HEK293 (cell line): Measurements from ENCODE around the gene PAPSS2.

Source experiments
- CTCF ChIA-PET: fragments of 350-600 bp; formaldehyde crosslinking; extraction: SDS; loops from one replicate; lab custom pipeline; 2021; ENCODE audit warnings: antibody characterized with exemption; lab: Yijun Ruan, JAX
- POLR2A ChIA-PET: fragments of 300-600 bp; formaldehyde crosslinking; extraction: SDS; loops from one replicate; lab custom pipeline; 2020; ENCODE audit warnings: antibody characterized with exemption, inconsistent platforms; lab: Yijun Ruan, JAX
- H3K27ac ChIP-seq: fragments of 200-500 bp; sonication (Bioruptor generic); 2 replicates; pipeline ENCODE4 v1.5.1; 2014; ENCODE audit warnings: low read depth, low read length, control low read depth, inconsistent platforms; ENCODE audit errors: extremely low read depth
- H3K36me3 ChIP-seq, 2 experiments: fragments of 200-500 bp in 1 of 2; sonication (Bioruptor generic) in 1 of 2; 1 replicate in 1 of 2; 2 replicates in 1 of 2; pipeline ENCODE4 v1.5.1; 2014 to 2017; ENCODE audit warnings: inconsistent platforms in 2 of 2, low read length in 2 of 2; ENCODE audit not compliant: control insufficient read depth in 2 of 2, insufficient read depth in 1 of 2
- H3K4me1 ChIP-seq: fragments of 200-500 bp; sonication (Bioruptor generic); 2 replicates; pipeline ENCODE4 v1.5.1; 2014; ENCODE audit warnings: mild to moderate bottlenecking, low read length, inconsistent platforms; ENCODE audit not compliant: control insufficient read depth, insufficient read depth
- H3K4me3 ChIP-seq: 2 replicates; pipeline ENCODE4 v1.5.1; 2011; ENCODE audit warnings: low read depth, mild to moderate bottlenecking, control low read depth, low read length, moderate library complexity
- H3K9me3 ChIP-seq: fragments of 200-500 bp; sonication (Bioruptor generic); 2 replicates; pipeline ENCODE4 v1.5.1; 2014; ENCODE audit warnings: low read depth, low read length, inconsistent platforms; ENCODE audit not compliant: control insufficient read depth, insufficient read depth
- GLIS1 ChIP-seq: fragments of 450-650 bp; formaldehyde crosslinking; IDR thresholded peaks from 2 replicates; pipeline ENCODE4 v1.5.1; 2016; ENCODE audit warnings: missing biosample characterization, missing genetic modification characterization
- IKZF3 ChIP-seq: fragments of 450-650 bp; IDR thresholded peaks from 2 replicates; pipeline ENCODE4 v1.5.0; 2018; ENCODE audit warnings: missing biosample characterization, mild to moderate bottlenecking, missing genetic modification characterization, moderate library complexity
- KLF10 ChIP-seq: fragments of 450-650 bp; IDR thresholded peaks from 2 replicates; pipeline ENCODE4 v1.5.1; 2018; ENCODE audit warnings: missing biosample characterization, mild to moderate bottlenecking, missing genetic modification characterization
- MZF1 ChIP-seq: fragments of 450-650 bp; formaldehyde crosslinking; IDR thresholded peaks from 2 replicates; pipeline ENCODE4 v1.5.1; 2017; ENCODE audit warnings: missing biosample characterization, missing genetic modification characterization, borderline replicate concordance
- OVOL3 ChIP-seq: fragments of 450-650 bp; formaldehyde crosslinking; IDR thresholded peaks from 2 replicates; pipeline ENCODE4 v1.5.1; 2016; ENCODE audit warnings: missing biosample characterization, missing genetic modification characterization
- SETDB1 ChIP-seq: IDR thresholded peaks from one replicate; pipeline ENCODE4 v1.6.1; 2017; ENCODE audit warnings: mild to moderate bottlenecking, low read length, moderate library complexity, mixed read lengths; ENCODE audit not compliant: insufficient read length
- WT1 ChIP-seq: fragments of 450-650 bp; formaldehyde crosslinking; IDR thresholded peaks from 2 replicates; pipeline ENCODE4 v1.5.1; 2016; ENCODE audit warnings: missing biosample characterization, missing genetic modification characterization
- ZBTB17 ChIP-seq: fragments of 450-650 bp; formaldehyde crosslinking; IDR thresholded peaks from 2 replicates; pipeline ENCODE4 v1.5.1; 2016; ENCODE audit warnings: missing biosample characterization, missing genetic modification characterization
- ZNF121 ChIP-seq: fragments of 450-650 bp; formaldehyde crosslinking; IDR thresholded peaks from 2 replicates; pipeline ENCODE4 v1.5.1; 2016; ENCODE audit warnings: missing biosample characterization, missing genetic modification characterization
- ZNF140 ChIP-seq: fragments of 450-650 bp; formaldehyde crosslinking; IDR thresholded peaks from 2 replicates; pipeline ENCODE4 v1.5.1; 2016; ENCODE audit warnings: missing biosample characterization, missing genetic modification characterization
- ZNF16 ChIP-seq: fragments of 450-650 bp; formaldehyde crosslinking; IDR thresholded peaks from 2 replicates; pipeline ENCODE4 v1.5.1; 2016; ENCODE audit warnings: low read depth, missing biosample characterization, missing genetic modification characterization
- ZNF18 ChIP-seq: fragments of 450-650 bp; formaldehyde crosslinking; IDR thresholded peaks from 2 replicates; pipeline ENCODE4 v1.5.1; 2016; ENCODE audit warnings: missing biosample characterization, missing genetic modification characterization
- ZNF394 ChIP-seq: fragments of 450-650 bp; formaldehyde crosslinking; IDR thresholded peaks from 2 replicates; pipeline ENCODE4 v1.5.1; 2016; ENCODE audit warnings: missing biosample characterization, missing genetic modification characterization, mild to moderate bottlenecking, moderate library complexity, borderline replicate concordance
- ZNF544 ChIP-seq: fragments of 450-650 bp; formaldehyde crosslinking; IDR thresholded peaks from 2 replicates; pipeline ENCODE4 v1.5.0; 2017; ENCODE audit warnings: missing biosample characterization, missing genetic modification characterization
- ZNF549 ChIP-seq: fragments of 450-650 bp; IDR thresholded peaks from 2 replicates; pipeline ENCODE4 v1.5.1; 2018; ENCODE audit warnings: missing biosample characterization, missing genetic modification characterization, mild to moderate bottlenecking, inconsistent platforms, moderate library complexity
- ZNF600 ChIP-seq: fragments of 450-650 bp; formaldehyde crosslinking; IDR thresholded peaks from 2 replicates; pipeline ENCODE4 v1.5.1; 2016; ENCODE audit warnings: missing biosample characterization, missing genetic modification characterization
- ZNF624 ChIP-seq: fragments of 450-650 bp; formaldehyde crosslinking; IDR thresholded peaks from 2 replicates; pipeline ENCODE4 v1.5.1; 2017; ENCODE audit warnings: missing biosample characterization, missing genetic modification characterization
- ZNF664 ChIP-seq: fragments of 450-650 bp; formaldehyde crosslinking; IDR thresholded peaks from 2 replicates; pipeline ENCODE4 v1.5.1; 2016; ENCODE audit warnings: missing biosample characterization, missing genetic modification characterization
- ZNF785 ChIP-seq: fragments of 450-650 bp; formaldehyde crosslinking; IDR thresholded peaks from 2 replicates; pipeline ENCODE4 v1.5.1; 2016; ENCODE audit warnings: missing biosample characterization, missing genetic modification characterization
- ZXDB ChIP-seq: fragments of 450-650 bp; formaldehyde crosslinking; IDR thresholded peaks from 2 replicates; pipeline ENCODE4 v1.5.1; 2016; ENCODE audit warnings: missing biosample characterization, missing genetic modification characterization
- TF ChIP-seq, protein P1 (sequence below): fragments of 450-650 bp; formaldehyde crosslinking; IDR thresholded peaks from 2 replicates; pipeline ENCODE4 v1.5.1; 2017; ENCODE audit warnings: missing biosample characterization, missing genetic modification characterization
- TF ChIP-seq, protein P2 (sequence below): fragments of 450-650 bp; formaldehyde crosslinking; IDR thresholded peaks from 2 replicates; pipeline ENCODE4 v1.5.1; 2016; ENCODE audit warnings: missing biosample characterization, missing genetic modification characterization

PAPSS2 gene

DNA sequence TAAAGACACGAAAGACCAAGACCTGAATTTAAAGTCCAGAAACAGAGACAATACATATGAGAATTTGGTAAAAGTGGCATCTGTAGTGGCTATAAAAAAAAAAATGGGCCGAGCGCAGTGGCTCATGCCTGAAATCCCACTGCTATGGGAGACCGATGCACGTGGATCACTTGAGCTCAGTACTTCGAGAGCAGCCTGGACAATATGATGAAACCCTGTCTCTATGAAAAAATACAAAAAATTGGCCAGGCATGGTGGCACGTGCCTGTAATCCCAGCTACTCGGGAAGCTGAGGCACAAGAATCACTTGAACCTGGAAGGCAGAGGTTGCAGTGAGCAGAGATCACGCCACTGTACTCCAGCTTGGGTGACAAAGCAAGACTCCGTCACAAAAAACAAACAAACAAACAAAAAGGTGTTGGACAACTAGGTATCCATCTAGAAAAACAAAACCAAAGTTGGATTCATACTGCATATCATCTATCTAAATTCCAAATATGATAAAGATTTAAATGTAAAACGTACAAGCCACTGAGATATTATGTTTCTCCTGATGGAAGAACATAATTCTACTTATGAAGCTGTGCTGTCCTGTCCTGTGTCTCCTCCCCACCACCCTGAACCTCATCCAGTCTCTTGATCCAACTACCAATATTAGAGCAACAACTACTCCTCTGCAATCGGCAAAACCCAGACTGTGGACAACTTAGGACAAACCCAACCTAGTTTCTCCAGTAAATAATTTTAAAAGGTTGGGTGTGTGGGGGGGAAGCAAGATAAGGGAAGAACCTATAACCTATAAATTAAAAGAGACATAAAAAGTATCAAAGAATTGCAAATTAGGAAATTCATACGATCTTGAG lies 104.6 kb downstream of the PAPSS2 start (continued):
- peak; percentile 55; the same call in 1 of the 2 replicates for TF ChIP-seq ZNF394 (tag by site-specific recombination)

GRCh38 chr10:87765666-87766376 lies 106.1 kb downstream of the PAPSS2 start:
- no peak overlapping the region for H3K4me3 ChIP-seq
- H3K36me3 ChIP-seq, result peaks cover 16 to 20% of the 10 kb centered on the region in 2 experiments
- H3K27ac ChIP-seq, result no peak overlapping the region
- CTCF ChIA-PET, result no interaction called here
- POLR2A ChIA-PET, result no interaction called here
- no peaks in the 10 kb centered on the region for H3K9me3 ChIP-seq
- peaks cover 24% of the 10 kb centered on the region for H3K4me1 ChIP-seq
- TF ChIP-seq ZNF664 (tag by site-specific recombination), result peak; percentile 86
- TF ChIP-seq ZNF785 (tag by site-specific recombination), result no peak
- no peak for TF ChIP-seq SETDB1
- TF ChIP-seq ZNF140 (tag by site-specific recombination), result peak; percentile 98
- TF ChIP-seq IKZF3 (tag by site-specific recombination), result no peak
- TF ChIP-seq GLIS1, result peak; percentile 77
- TF ChIP-seq ZNF18 (tag by site-specific recombination), result peak; percentile 40; the same call in 1 of the 2 replicates
- peak; percentile 53 for TF ChIP-seq WT1
- peak; percentile 53; the same call in 1 of the 2 replicates for TF ChIP-seq ZNF121
- TF ChIP-seq ZNF16 (tag by site-specific recombination), result no peak
- TF ChIP-seq ZNF544 (tag by site-specific recombination), result no peak
- TF ChIP-seq ZXDB (tag by site-specific recombination), result 0 out of 2 replicates have a peak, but pooled peaks have one; percentile 16
- TF ChIP-seq ZNF600 (tag by site-specific recombination), result peak; percentile 64; the same call in 1 of the 2 replicates
- TF ChIP-seq ZBTB17, result 0 out of 2 replicates have a peak, but pooled peaks have one; percentile 29
- TF ChIP-seq MZF1 (tag by site-specific recombination), result peak; percentile 90
- no peak for TF ChIP-seq OVOL3

- CTCF ChIA-PET, result interaction anchor here (0.6 kb wide), 2 partner anchors 104 to 1056 kb away, joined by 3 read pairs; no protein-coding TSS in a partner anchor
- Histone ChIP-seq H3K9me3 (no peaks in the 10 kb centered on the region), H3K36me3 (peaks cover 16 to 20% of the 10 kb centered on the region in 2 experiments), H3K27ac (no peak overlapping the region), H3K4me1 (peaks cover 16% of the 10 kb centered on the region), H3K4me3 (no peak overlapping the region)
- POLR2A ChIA-PET, result no interaction called here
- TF ChIP-seq, protein P1, sequence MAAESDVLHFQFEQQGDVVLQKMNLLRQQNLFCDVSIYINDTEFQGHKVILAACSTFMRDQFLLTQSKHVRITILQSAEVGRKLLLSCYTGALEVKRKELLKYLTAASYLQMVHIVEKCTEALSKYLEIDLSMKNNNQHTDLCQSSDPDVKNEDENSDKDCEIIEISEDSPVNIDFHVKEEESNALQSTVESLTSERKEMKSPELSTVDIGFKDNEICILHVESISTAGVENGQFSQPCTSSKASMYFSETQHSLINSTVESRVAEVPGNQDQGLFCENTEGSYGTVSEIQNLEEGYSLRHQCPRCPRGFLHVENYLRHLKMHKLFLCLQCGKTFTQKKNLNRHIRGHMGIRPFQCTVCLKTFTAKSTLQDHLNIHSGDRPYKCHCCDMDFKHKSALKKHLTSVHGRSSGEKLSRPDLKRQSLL (tag by site-specific recombination), result no peak
- TF ChIP-seq ZNF549 (tag by site-specific recombination), result 0 out of 2 replicates have a peak, but pooled peaks have one; percentile 21
- TF ChIP-seq, protein P2, sequence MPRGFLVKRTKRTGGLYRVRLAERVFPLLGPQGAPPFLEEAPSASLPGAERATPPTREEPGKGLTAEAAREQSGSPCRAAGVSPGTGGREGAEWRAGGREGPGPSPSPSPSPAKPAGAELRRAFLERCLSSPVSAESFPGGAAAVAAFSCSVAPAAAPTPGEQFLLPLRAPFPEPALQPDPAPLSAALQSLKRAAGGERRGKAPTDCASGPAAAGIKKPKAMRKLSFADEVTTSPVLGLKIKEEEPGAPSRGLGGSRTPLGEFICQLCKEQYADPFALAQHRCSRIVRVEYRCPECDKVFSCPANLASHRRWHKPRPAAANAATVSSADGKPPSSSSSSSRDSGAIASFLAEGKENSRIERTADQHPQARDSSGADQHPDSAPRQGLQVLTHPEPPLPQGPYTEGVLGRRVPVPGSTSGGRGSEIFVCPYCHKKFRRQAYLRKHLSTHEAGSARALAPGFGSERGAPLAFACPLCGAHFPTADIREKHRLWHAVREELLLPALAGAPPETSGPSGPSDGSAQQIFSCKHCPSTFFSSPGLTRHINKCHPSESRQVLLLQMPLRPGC (tag by site-specific recombination), result no peak
- no peak for TF ChIP-seq ZNF624
- no peak for TF ChIP-seq KLF10 (tag by site-specific recombination)
Measured at GRCh38 chr10:87767253-87767652, 107.6 kb downstream of the PAPSS2 start.
